Ascending aorta (tissue), 2 donors: ENCODE results near the gene RAD51B. TPM values are rescaled to one million over a fixed set of nuclear protein-coding genes. Genes with fewer than 3 reads are reported as not detected.
A peak's percentile ranks its signal among the peaks of the same experiment; 100 is the strongest.

ENCODE experiments used
- DNase-seq, 2 donors: peaks; one replicate each; pipeline ENCODE4 v3.0.0-alpha.2; 2019; ENCODE audit warnings: low spot score in 2 of 2
- H3K27ac ChIP-seq, 2 donors: fragments of 200-600 bp; sonication (generic); one replicate each; pipeline ENCODE4 v1.5.1; 2016 to 2017; ENCODE audit warnings: mild to moderate bottlenecking in 1 of 2
- H3K27me3 ChIP-seq: fragments of 200-600 bp; sonication (generic); one replicate; pipeline ENCODE4 v1.5.1; 2017
- H3K36me3 ChIP-seq, 2 donors: fragments of 200-600 bp; sonication (generic); one replicate each; pipeline ENCODE4 v1.5.1; 2016
- H3K4me1 ChIP-seq, 2 donors: fragments of 200-600 bp; sonication (generic); one replicate each; pipeline ENCODE4 v1.5.1; 2016 to 2017; ENCODE audit warnings: mild to moderate bottlenecking in 1 of 2
- H3K4me3 ChIP-seq, 2 donors: fragments of 200-600 bp; sonication (generic); one replicate each; pipeline ENCODE4 v1.5.1; 2016 to 2017; ENCODE audit warnings: mild to moderate bottlenecking in 1 of 2
- H3K9me3 ChIP-seq, 2 donors: fragments of 200-600 bp; sonication (generic); one replicate each; pipeline ENCODE4 v1.5.1; 2016
- intact Hi-C: fragments of 100-400 bp; cut with DNase I; formaldehyde crosslinking; loops from one replicate; pipeline ENCODE4 v1.15.1; 2023
- total RNA-seq: library from RNA; depleted of rRNA; stranded (reverse); fragments of >200 nt; gene quantifications from one replicate; pipeline ENCODE4 v1.1.0, GENCODE V29; 2016
- TF ChIP-seq, protein P1 (sequence below), 3 experiments: fragments of 200-600 bp in 2 of 3; fragments of 450-650 bp in 1 of 3; sonication (generic) in 2 of 3; IDR thresholded peaks; one replicate each; pipeline ENCODE4 v1.5.1; 2016 to 2019; ENCODE audit warnings: antibody characterized with exemption in 3 of 3, mild to moderate bottlenecking in 1 of 3, moderate library complexity in 1 of 3

Gene RAD51B
- total RNA-seq, 1 donor from 2014 or later: not detected

DNA sequence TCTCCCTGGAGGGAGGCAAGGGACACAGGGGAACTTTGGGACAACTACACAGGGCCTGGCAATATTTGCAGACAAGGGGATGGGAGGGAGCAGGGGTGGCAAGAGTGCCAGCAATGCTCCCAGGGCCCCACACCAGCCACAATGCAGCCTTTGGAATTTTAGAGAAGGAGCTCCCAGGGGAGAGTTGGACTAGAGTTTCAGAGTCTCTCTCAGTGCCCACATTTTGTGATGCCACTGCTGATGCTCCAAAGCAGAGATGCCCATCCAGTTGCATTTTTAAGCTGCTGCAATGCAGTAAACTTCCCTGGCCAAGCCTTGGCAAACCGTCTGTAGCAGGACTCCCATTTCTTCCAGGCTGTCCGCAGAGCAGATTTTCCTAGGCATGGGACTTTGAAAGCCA, 874.3 kb downstream of the RAD51B start:
- H3K27ac ChIP-seq: no peak overlapping the region
- no peak for DNase-seq

DNA sequence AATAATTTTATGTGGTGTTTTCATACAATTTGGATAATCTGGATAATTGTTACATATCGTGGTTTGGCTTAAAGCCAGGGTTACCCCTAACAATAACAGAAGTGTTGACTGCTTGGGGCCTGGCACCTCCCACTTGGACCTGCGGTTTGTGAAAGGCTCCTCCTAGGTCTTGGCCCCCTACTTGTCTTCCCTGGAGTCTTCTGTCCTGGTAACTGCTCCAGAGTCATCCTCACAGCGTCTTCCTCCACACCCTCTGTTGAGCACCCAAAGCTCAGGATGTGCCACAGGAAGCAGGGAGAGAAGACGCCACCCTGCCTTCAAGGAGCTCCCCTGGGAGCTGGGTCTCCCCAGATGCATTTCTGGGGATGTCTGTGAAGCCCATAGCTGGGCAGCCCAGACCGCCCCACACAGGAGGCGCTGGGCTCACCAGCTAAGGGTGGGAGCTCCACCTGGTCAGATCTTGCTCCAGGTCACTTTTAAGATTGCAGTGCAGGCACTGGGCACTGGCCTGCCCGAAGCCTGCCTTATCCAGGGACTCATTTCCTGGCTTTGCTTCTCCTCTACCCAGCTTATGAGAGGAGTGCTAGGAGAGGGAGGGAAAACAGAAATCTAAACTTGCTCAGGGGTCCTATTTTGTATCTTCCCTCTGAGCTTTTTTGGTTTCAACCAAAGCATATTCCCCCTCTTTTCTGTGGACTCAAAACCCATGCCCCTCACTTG, 875.1 kb downstream of the RAD51B start:
- Histone ChIP-seq H3K27ac (peak overlapping the region; percentile 73 to 85), H3K9me3 (no peaks in the 10 kb centered on the region), H3K4me3 (no peak overlapping the region), H3K27me3 (no peaks in the 10 kb centered on the region), H3K4me1 (peaks cover 0 to 19% of the 10 kb centered on the region in 2 donors), H3K36me3 (no peaks in the 10 kb centered on the region)
- intact Hi-C loops: loop anchor here (5.0 kb wide), 2 partner anchors 147 to 752 kb away; no protein-coding TSS in a partner anchor
- no peak for DNase-seq
- TF ChIP-seq, protein P1, sequence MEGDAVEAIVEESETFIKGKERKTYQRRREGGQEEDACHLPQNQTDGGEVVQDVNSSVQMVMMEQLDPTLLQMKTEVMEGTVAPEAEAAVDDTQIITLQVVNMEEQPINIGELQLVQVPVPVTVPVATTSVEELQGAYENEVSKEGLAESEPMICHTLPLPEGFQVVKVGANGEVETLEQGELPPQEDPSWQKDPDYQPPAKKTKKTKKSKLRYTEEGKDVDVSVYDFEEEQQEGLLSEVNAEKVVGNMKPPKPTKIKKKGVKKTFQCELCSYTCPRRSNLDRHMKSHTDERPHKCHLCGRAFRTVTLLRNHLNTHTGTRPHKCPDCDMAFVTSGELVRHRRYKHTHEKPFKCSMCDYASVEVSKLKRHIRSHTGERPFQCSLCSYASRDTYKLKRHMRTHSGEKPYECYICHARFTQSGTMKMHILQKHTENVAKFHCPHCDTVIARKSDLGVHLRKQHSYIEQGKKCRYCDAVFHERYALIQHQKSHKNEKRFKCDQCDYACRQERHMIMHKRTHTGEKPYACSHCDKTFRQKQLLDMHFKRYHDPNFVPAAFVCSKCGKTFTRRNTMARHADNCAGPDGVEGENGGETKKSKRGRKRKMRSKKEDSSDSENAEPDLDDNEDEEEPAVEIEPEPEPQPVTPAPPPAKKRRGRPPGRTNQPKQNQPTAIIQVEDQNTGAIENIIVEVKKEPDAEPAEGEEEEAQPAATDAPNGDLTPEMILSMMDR (IDR thresholded peaks at IDR 0.05): no peak

More for the DNA sequence above, 874.3 kb downstream of the RAD51B start:
- intact Hi-C loops: no loop called here
- TF ChIP-seq, protein P1 (IDR thresholded peaks at IDR 0.05): no peak
- Histone ChIP-seq H3K36me3 (no peaks in the 10 kb centered on the region), H3K27me3 (no peaks in the 10 kb centered on the region), H3K9me3 (no peaks in the 10 kb centered on the region), H3K4me3 (no peak overlapping the region), H3K4me1 (peaks cover 0 to 24% of the 10 kb centered on the region in 2 donors)

DNA sequence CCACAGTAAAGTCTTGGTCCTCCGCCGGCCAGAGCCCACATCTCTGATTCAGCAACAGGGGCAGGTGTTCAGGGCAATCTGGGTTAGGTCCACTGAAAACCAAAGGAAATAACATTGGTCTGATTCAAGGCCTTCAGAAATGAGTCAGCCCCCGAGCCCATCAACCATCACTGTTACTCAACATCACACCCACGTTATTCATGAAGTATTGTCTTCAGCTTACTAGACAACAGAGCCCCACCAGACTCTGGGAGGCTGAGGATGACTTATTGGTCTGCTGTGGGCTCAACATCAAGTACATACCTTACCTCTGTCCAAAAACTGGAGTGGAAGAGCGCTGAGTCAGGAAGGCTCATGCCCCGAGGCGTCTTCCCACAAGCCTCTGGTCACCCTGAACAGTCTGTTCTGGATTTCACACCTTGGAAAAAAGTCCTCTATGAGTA, 875.8 kb downstream of the RAD51B start:
- H3K4me3 ChIP-seq: no peak overlapping the region
- H3K4me1 ChIP-seq: peaks cover 0 to 16% of the 10 kb centered on the region in 2 donors
- no peaks in the 10 kb centered on the region for H3K27me3 ChIP-seq
- TF ChIP-seq, protein P1 (IDR thresholded peaks at IDR 0.05): no peak
- H3K9me3 ChIP-seq: no peaks in the 10 kb centered on the region
- H3K27ac ChIP-seq: peak overlapping the region; percentile 73 to 85
- peak; percentile 56 to 87 for DNase-seq
- intact Hi-C loops: loop anchor here (5.0 kb wide), 2 partner anchors 148 to 753 kb away; no protein-coding TSS in a partner anchor
- no peaks in the 10 kb centered on the region for H3K36me3 ChIP-seq

DNA sequence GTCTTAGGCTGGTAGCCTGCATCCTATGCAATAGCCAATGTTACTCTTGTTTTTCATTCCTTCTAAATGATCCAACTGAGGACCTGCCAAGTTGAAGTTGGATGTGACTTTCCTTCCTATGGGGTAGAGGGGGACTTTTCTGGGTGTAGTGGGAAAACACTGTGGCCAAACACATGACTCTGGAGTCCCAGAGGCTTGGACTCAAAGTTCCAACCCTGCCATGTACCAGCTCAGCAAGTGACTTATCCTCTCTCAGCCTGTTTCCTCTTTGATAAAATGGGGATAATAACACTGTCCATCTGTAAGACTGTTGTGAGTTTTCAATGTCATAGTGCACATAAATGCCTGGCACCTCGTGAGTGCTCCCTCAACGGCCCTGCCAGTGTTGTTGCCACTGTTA, 876.3 kb downstream of the RAD51B start:
- H3K9me3 ChIP-seq: no peaks in the 10 kb centered on the region
- no peaks in the 10 kb centered on the region for H3K36me3 ChIP-seq
- peaks cover 0 to 15% of the 10 kb centered on the region in 2 donors for H3K4me1 ChIP-seq
- no peak for DNase-seq
- TF ChIP-seq, protein P1 (IDR thresholded peaks at IDR 0.05): no peak
- peak overlapping the region; percentile 73 to 85 for H3K27ac ChIP-seq
- intact Hi-C loops: loop anchor here (5.0 kb wide), 2 partner anchors 149 to 754 kb away; no protein-coding TSS in a partner anchor
- no peaks in the 10 kb centered on the region for H3K27me3 ChIP-seq
- H3K4me3 ChIP-seq: no peak overlapping the region

DNA sequence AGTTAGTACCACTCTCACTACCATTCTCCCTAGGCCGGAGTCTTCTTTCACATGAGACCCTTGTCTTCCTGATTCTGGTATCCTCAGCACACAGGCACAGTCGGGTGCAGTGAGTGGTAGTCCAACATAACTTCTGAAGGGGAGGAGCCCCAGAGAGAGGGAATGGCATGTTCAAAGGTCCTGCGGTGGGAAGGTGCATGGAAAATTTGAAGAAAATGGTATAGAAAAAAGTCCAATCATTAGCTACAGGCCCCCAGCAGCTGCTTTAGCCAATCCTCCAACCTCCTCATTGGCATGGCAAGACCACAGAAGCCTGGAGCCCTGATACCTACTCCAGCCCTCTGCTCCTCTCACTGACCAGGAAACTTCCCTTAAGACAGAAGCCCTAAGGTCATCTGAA, 876.7 kb downstream of the RAD51B start:
- peaks cover 0 to 15% of the 10 kb centered on the region in 2 donors for H3K4me1 ChIP-seq
- no peak overlapping the region for H3K4me3 ChIP-seq
- TF ChIP-seq, protein P1 (IDR thresholded peaks at IDR 0.05): no peak
- no peaks in the 10 kb centered on the region for H3K27me3 ChIP-seq
- H3K36me3 ChIP-seq: no peaks in the 10 kb centered on the region
- peak overlapping the region; percentile 73 to 85 for H3K27ac ChIP-seq
- intact Hi-C loops: loop anchor here (5.0 kb wide), 2 partner anchors 149 to 754 kb away; no protein-coding TSS in a partner anchor
- H3K9me3 ChIP-seq: no peaks in the 10 kb centered on the region
- DNase-seq: no peak
